Measurements from ENCODE around the gene GRID2IP. TPM values are rescaled to one million over a fixed set of nuclear protein-coding genes. Genes with fewer than 3 reads are reported as not detected.

Gene GRID2IP
- polyA plus RNA-seq, 1 donor (not counting 4 experiments of a cell fraction or from before 2014, with no cell fraction given) = 0.04 TPM

- peaks cover 43% of the 10 kb centered on the region for H3K27me3 ChIP-seq (ENCODE audit: control insufficient read depth, extremely low read depth, insufficient read depth, low read length)
- H3K9me1 ChIP-seq (ENCODE audit: control insufficient read depth, extremely low read depth, insufficient read depth, low read length) = no peaks in the 10 kb centered on the region
- no peak overlapping the region for H3K9ac ChIP-seq (ENCODE audit: control insufficient read depth, extremely low read depth, insufficient read depth, low read length)
- H4K20me1 ChIP-seq (ENCODE audit: control insufficient read depth, extremely low read depth, insufficient read depth, low read length) = no peaks in the 10 kb centered on the region
- H3K27ac ChIP-seq (ENCODE audit: control insufficient read depth, insufficient read depth, low read length) = no peak overlapping the region
- H3K4me1 ChIP-seq (ENCODE audit: control insufficient read depth, extremely low read depth, insufficient read depth, low read length) = no peaks in the 10 kb centered on the region
- dilution Hi-C loops (cut with MboI; ENCODE audit: extremely low pct_ligation_motif_present, low sequenced_read_pairs) = no loop called here
- no peak overlapping the region for H2AFZ ChIP-seq (ENCODE audit: control insufficient read depth, low read length)
- FAIRE-seq (no peak), DNase-seq (ENCODE audit: low read depth, low spot score) (no peak)
- H3K9me3 ChIP-seq (ENCODE audit: control insufficient read depth, low read depth, low read length) = no peaks in the 10 kb centered on the region
- no peaks in the 10 kb centered on the region for H3K79me2 ChIP-seq (ENCODE audit: control insufficient read depth, insufficient read depth, low read length)
- TF ChIP-seq CTCF (optimal IDR thresholded peaks at IDR 0.05 in 1 of 3, IDR thresholded peaks at IDR 0.05 in 1 of 3, conservative IDR thresholded peaks at IDR 0.05 in 1 of 3; ENCODE audit: extremely low read depth in 1 of 3, insufficient read depth in 2 of 3, low read length in 3 of 3) = no peak
- no peak for TF ChIP-seq EZH2 (IDR thresholded peaks at IDR 0.05; ENCODE audit: low read length)
- H3K4me2 ChIP-seq (ENCODE audit: control insufficient read depth, extremely low read depth, insufficient read depth, low read depth, low read length) = no peak overlapping the region
- no peak overlapping the region for H3K4me3 ChIP-seq (ENCODE audit: control insufficient read depth in 2 of 3, extremely low read depth in 1 of 3, insufficient read depth in 2 of 3, low read depth in 1 of 3, low read length in 3 of 3)
- H3K36me3 ChIP-seq (ENCODE audit: control insufficient read depth in 2 of 2, extremely low read depth in 1 of 2, insufficient read depth in 2 of 2, low read length in 2 of 2) = no peaks in the 10 kb centered on the region
These were observed 14.7 kb downstream of the GRID2IP start for GRCh38 chr7:6536262-6537260.

- H3K9me1 ChIP-seq (ENCODE audit: control insufficient read depth, extremely low read depth, insufficient read depth, low read length) = no peaks in the 10 kb centered on the region
- FAIRE-seq (no peak), DNase-seq (ENCODE audit: low read depth, low spot score) (no peak)
- H4K20me1 ChIP-seq (ENCODE audit: control insufficient read depth, extremely low read depth, insufficient read depth, low read length) = no peaks in the 10 kb centered on the region
- dilution Hi-C loops (cut with MboI; ENCODE audit: extremely low pct_ligation_motif_present, low sequenced_read_pairs) = no loop called here
- no peaks in the 10 kb centered on the region for H3K4me1 ChIP-seq (ENCODE audit: control insufficient read depth, extremely low read depth, insufficient read depth, low read length)
- H3K36me3 ChIP-seq (ENCODE audit: control insufficient read depth in 2 of 2, extremely low read depth in 1 of 2, insufficient read depth in 2 of 2, low read length in 2 of 2) = no peaks in the 10 kb centered on the region
- H3K4me3 ChIP-seq (ENCODE audit: control insufficient read depth in 2 of 3, extremely low read depth in 1 of 3, insufficient read depth in 2 of 3, low read depth in 1 of 3, low read length in 3 of 3) = no peak overlapping the region
- H3K4me2 ChIP-seq (ENCODE audit: control insufficient read depth, extremely low read depth, insufficient read depth, low read depth, low read length) = no peak overlapping the region
- H3K27me3 ChIP-seq (ENCODE audit: control insufficient read depth, extremely low read depth, insufficient read depth, low read length) = peaks cover 66% of the 10 kb centered on the region
- TF ChIP-seq EZH2 (IDR thresholded peaks at IDR 0.05; ENCODE audit: low read length) = no peak
- TF ChIP-seq CTCF (optimal IDR thresholded peaks at IDR 0.05 in 1 of 3, IDR thresholded peaks at IDR 0.05 in 1 of 3, conservative IDR thresholded peaks at IDR 0.05 in 1 of 3; ENCODE audit: extremely low read depth in 1 of 3, insufficient read depth in 2 of 3, low read length in 3 of 3) = no peak
- H3K79me2 ChIP-seq (ENCODE audit: control insufficient read depth, insufficient read depth, low read length) = no peaks in the 10 kb centered on the region
- H2AFZ ChIP-seq (ENCODE audit: control insufficient read depth, low read length) = no peak overlapping the region
- H3K9me3 ChIP-seq (ENCODE audit: control insufficient read depth, low read depth, low read length) = no peaks in the 10 kb centered on the region
- H3K27ac ChIP-seq (ENCODE audit: control insufficient read depth, insufficient read depth, low read length) = no peak overlapping the region
- no peak overlapping the region for H3K9ac ChIP-seq (ENCODE audit: control insufficient read depth, extremely low read depth, insufficient read depth, low read length)
These were observed 17.3 kb downstream of the GRID2IP start for GRCh38 chr7:6533893-6534495.

Measured in keratinocyte (primary cell).